Medulla oblongata (tissue), 1 donor: ENCODE results near the gene SEC16A.
A peak's percentile ranks its signal among the peaks of the same experiment; 100 is the strongest.

Experiments used
- DNase-seq: peaks from one replicate; pipeline ENCODE4 v3.0.0-alpha.2; 2015; ENCODE audit errors: extremely low spot score

SEC16A gene

DNA sequence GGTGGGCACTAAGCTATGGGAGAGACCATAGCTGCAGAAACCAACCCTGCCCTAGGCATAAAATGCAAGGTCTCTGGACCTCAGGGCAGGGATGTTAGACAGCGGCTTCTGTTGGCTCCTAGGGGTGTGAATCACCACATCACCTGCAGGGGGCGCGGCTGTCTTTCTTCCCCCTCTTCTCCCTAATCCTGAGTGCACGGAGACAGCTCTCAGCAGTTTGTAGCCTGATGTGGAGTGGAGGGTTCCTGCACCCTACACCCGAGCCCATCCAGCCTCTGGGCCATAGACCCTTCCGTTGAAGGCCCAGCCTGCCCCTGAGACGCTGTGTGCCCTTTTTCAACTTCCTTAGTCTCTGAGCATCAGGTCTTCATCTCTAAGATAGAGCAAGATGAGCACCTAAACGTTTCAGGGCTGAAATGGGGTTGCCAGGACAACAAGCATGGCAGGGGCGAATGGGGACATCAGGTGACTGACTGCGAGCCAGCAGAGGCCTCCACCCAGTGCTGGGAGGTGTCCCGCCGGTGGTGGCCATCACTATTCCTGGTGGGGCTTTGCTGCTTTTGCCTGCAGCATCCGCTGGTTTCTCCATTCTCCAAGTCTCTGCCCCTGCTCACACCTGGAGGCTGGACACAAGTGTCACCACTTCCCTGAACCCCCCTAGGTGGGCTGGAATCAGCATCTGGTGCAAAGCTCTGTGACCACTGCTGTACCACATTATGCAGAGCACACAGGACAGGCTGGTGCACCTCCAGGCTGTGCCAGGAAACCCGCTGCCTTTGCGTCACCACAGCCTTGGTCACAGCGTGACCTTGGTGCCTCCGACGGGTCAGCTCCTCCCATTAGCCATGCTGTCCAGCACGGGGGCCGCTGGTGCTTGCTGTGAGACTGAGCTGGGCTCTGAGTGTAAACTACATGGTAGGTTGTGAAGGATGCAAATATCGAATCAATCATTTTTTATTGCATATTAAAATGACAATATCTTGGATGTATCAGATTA lies 2.5 kb upstream of the SEC16A start:
- peak; percentile 90 for DNase-seq

DNA sequence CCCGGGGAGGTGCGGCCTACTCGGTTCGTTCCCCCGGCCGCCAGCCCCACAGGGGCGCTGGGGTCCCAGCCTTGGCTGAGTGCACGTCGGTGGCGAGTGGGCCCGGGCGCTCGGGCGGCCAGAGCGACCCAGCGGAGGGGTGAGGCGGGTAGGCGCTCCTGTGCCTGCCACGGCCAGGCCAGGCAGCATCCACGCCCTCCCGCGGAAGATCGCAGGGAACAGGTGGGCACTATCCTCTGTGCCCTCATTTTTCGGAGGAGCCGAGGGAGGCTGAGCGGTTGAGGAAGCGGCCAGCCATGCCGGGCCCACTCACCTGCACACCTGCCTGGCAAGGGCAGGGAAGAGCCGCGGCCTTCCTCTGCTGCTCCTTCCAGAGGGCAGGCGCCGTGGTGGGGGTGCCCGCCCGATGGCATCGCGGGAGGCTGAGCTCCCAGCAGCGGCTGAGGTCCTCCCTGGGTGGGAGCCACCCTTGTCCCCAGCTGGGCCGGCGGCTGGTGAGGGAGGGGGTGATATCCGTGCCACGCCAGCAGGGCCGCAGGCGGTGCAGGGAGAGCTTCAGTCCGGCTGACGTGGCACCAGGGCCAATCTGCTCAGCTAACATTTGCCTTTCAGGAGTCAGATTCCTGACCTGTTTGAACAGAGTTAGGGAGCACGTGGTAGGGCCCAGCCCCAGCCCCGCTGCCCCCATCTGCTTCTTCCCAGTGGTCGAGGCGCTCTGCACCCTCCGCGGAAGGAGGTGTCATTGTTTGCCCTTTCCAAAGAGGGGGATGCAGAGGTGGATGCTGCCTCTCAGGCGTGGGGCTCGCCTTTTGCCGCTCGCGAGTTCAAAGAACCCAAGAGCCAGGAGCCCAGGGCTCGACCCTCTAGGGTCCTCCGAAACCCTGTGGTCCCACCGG lies 1.6 kb upstream of the SEC16A start:
- no peak for DNase-seq

DNA sequence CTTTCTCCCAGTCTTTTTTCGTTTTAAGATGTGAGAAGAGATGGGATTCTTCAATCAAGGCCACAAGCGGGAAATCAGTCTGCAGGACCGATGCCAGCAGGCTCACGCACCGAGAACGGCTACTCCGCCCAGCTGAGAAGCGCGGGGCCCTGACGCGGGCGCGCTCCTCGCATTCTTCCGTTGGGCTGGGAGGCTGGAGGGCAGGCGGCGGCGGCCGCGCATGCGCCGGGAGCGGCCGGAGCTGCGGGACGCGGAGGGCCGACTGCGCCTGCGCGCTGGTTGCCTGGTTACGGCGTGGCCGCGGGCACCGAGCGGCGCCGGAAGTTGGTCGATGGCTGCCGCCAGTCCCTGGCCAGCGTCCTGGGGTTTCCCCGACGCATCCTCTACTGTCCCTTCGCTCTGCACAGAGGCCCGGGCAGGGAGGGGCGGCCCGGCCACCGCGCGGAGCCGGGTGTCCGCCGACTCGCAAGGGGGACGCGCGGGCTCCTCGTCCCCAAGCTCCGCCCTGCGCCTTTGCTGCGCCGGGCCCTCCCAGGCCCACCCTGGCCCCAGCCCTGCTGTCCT lies 831 bp upstream of the SEC16A start:
- peak; percentile 92 for DNase-seq

DNA sequence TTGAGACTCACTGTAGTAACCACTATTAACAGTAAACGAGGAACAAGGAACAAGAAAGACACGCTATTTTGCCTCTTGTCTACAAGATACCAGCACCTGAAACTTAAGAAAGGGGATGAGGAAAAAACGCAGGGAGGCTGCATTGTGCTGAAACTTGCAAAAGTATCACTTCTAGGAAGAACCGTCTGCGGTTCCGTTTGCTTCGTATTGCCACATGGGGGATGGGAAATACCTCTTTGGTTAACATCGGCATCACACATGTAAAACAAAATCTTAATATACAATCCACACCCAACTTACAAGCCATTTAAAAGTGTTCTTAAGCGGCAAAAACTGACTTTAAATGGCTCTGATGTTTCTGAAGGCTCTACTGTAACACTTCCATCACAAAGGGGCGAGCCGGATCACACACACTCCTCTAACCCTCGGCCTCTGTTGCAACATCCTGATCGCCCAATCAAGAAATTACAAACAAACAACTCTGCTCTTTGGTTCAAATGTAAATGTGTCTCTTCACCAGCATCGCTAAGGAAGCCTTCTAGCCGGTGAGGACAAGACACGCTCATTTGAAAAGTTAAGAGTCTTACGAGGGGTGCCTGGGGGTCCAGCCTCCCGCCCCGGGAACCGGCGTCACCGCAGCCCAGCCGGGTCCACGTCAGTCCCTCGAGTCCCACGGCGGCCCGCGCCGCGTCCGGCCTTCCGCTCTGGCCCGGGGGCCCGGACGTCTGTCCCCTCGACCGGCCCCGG lies 621 bp downstream of the SEC16A start:
- peak; percentile 38 for DNase-seq

DNA sequence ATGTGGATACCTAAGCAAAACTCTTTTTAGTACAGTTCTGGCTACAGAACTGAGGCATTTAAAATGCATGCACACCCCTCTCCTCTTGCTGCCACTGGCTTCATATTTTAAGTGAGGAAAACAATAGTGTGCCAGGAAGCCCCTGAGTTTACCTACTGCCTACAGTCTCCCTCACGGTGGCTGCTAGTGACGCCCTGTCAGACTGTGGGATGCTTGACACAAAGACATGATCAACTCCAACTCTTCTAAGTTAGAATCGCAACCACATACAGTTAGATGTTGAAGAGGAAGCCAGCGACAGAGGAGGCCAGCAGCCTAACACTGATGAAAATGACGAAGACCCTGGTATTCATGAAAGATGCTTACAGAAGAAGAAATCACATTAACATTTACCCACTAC lies 1.3 kb downstream of the SEC16A start:
- no peak for DNase-seq

DNA sequence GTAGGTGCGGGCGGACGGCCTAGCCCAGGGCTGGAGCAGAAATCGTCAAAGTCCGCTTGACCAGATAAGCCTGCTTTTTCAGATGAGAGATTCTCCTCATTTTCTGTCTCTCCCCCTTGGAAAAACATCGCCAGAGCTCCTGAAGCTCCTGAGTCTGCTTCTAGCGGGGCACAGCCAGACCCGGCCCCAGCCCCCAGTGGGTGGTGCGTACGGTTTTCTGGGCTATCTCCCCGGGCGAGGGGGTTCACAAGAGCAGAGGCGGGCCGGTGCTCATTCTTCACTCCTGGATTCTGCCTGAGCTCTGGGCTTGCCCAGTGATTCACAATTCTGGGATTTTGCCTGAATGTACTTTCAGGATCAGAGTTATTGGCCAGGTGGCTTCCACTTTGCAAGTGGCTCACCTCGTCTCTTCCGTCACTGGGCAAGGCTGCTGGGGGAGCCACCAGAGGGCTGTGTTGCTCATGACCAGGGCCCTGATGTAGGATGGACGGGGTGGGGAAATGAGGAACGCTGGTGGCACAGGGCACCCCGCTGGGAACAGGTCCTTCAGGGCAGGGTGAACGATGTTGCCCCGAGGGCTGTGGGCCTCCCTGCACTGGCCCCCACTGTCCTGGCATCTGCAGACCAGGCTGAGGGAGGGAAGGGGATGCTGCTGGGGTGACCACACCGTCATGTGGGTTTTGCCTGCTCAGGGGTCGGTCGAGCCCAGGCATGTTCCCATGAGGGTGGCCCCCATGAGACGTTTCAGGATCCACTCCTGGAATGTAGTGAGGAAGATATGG lies 6.3 kb downstream of the SEC16A start:
- no peak for DNase-seq

DNA sequence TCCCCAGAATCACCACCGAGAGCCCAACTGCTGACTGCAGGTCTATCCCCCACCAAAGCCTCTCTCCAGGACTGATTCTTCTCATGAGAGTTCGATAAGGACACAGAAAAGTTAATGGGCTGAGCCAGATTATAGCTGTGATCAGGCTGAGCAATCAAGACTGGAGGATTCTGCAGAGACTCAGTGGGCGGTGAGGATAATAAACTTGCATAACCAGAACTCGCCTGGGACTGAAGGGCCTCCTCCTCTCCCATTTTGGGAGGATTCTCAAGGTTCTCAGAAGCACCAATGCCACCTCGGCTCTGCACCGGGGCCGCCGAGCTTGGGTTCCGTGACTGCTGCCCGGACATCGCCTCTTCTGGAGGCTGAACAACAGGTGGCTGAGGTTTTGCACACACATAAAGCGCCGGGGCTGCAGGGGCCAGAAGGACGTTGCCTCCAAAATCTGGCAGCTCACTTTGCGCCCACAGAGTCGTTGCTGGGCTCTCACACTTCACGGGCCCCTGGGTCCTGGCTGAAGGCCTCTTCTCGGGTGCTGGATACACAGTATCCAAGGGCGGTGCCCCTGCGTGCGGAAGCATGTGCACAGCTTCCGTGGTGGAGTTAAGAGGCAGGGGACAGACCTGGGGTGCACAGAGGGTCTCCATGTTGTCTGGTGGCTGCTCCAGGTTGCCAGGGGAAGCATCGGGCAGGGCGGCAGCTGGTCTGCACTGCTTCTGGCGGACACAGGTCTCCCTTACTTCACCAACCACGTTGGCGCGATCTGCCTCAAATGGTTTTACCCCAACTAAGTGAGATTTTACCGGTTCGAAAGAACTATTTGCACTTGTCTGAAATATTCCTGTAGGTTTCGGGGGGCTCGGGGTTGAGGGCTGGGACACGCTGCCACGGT lies 7.6 kb downstream of the SEC16A start:
- no peak for DNase-seq

DNA sequence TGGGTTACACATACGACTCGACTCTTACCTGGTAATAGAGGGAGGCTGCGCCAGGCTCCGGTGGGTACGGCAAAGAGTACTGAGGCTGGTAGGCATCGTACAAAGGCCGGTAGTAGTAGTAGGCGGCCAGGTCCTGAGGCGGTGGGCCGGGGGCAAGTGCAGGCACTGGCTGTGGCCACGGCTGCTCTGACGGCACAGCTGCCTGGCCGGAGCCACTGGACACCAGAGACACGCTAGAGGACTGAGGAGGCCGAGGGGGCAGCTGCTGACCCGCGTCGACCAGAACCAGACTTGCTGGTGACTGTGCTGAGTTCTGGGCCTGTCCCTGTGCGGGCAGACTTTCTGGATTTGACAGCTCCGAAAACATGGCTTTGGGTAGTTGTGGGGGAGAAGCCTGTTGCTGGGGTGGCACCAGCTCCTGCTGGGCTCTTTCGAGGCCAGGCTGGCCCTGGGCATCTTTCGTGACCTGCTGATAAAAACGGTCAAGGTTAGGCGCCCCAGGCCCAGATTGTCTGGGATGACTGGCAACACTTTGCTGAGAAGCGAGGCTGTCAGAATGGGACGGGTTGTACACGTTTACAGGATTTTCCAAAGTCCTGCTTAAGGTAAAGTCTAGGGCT lies 8.7 kb downstream of the SEC16A start:
- no peak for DNase-seq

DNA sequence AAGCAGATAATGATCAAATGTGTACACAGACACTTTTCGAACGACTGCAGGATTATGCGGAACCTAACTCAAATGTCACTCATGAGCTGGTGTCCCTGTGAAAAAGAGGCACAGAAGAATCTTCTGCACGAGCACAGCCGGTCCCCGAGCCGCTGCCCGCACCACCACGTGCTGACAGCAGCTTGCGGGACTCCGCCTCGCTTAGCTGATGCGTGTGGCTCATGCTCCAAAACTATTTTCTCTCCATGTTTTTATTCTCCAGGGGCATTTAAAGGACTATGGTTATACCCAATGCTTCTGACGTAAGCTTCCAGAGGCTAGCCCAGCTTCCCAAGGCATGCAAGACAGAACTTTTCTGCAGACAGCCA lies 9.5 kb downstream of the SEC16A start:
- DNase-seq, result no peak

DNA sequence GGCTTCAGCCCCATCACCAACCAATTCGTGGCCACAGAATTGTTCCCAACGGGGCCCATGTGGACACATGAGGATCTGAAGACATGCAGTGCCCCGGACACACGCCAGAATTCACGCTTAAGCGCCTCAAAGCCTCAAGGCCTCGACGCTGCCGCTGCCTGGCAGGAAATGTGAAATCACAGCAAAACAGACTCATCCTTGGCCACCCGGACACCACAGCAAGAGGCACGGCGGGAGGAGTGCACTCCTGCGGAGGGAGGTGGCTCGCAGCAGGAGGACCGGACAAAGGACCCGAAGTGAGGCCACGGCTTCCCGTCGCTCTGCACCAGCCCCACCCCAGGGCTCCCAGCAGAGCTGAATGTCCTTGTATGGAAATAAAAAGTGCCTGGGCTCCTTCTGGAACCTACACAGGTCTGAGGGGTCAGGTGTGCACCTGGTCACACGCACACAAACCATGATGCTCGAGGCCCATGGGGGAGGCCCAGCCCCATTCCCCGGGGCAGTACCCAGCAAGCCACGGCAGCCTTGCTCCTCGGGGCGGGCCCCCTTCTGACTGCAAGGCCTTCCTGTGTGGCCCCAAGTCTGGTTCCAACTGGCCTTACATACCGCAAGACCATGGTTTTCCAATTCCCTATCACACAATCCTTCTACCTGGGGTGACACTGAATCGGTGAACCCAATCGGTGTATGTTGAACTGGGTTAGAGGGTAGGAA lies 10.0 kb downstream of the SEC16A start:
- DNase-seq, result no peak

DNA sequence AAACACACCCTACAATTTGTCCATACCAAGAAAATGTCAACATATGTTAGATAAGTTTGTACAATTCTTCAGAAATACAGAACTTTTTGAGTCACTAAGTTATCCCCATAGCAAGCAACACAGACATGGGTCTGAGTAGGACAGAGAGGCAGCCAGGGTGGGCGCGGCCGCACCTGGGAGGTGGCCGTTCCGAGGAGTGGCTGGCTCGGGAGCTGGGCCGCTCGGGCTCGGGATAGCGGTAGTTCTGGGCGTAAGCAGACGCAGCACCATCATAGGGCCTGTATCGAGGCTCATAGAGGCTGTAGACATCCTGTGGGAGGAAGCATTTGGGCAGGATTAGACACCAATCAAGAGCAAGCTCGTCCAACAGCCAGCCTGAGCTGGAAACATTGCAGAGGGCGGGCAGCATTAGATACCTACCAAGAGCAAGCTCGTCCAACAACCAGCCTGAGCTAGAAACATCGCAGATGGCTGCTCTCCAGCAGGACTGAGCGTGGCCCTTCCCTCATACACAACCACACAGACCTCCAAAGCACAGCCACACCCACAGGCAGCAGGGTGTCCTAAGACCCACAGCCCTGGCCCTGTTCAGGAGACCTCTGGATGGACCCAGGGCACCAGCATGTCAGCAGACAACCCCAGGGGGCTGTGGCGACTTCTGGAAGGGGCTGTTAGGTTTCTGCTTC lies 10.9 kb downstream of the SEC16A start:
- DNase-seq, result no peak

DNA sequence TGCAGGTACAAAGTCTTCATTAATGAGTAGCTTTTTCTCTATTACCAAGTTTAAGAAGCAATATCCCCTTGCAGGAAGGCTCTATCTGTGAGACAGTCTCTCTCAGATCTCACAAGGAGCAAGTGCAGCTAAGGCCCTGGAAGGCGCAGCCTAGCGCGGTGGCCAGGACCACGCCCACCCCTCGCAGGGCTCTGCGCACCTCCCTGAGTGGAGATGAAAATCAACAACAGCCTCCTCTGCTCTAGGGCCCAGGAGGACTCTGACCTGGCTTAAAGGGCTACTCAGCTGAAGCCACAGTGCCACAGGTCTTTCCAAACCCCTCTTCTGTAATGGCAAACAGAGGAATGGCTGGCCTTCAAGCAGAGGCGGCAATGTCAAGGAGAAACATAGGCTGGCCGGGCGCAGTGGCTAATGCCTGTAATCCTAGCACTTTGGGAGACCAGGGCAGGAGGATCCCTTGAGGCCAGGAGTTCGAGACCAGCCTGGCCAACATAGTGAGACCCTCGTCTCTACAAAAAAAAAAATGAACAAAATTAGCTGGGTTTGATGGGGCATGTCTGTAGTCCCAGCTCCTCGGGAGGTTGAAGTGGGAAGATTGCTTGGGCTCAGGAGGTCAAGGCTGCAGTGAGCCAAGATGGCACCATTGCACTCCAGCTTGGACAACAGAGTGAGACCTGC lies 11.9 kb downstream of the SEC16A start:
- no peak for DNase-seq

DNA sequence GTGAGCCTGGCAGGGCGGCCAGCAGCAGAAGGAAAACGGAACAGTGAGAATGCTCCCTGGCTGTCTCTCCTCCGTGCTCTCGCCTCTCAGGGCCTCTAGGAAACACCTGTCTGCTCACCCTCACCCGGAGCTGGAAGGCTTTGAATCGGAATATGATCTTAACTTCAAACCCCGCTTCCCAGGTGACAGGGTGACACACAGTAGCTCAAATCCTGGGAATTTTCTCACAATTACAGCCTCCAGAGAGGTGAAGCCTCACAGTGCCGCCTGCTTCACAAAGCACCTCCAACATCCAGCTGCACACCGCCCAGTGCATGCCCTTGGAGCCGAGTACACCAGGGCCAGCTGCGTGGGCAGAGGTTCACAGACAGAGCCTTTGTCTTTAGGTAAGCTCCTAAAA lies 12.5 kb downstream of the SEC16A start:
- no peak for DNase-seq

DNA sequence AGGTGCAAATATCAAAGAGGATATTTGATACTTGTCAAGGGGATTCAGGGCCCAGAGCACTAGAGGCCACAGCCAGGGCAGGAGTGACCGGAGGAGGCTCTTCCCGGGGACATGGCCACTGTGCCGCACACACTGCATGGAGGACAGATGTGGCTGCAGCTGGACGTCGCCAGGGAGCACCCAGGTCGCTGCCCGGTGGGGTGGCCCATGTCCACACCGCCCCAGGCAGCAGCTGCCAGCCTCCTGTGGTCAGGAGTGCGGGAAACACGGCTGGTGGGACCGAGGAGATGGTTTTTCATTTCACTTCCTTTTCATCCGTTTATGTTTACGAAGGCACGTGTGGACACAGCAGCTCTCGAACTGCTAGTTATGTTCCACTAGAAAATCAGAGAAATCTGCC lies 15.1 kb downstream of the SEC16A start:
- no peak for DNase-seq

DNA sequence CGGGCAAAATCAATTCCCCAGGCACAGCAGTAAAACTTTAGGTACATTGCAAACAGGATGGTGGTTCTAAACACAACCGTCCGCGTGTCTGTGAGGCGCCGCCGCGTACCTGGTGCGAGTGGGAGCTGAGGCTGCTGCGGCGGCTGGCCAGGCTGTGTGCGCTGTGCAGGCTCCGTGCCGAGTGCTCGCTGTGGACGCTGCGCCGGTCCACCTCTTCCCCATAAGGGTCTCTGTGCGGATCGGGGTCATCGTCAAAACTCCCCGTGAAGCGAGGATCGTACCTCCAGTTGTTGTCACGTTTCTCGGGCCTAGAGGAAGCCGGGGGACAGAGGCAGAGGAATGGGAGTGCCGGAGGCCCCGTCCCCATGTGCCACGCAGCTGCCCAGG lies 16.7 kb downstream of the SEC16A start:
- no peak for DNase-seq

DNA sequence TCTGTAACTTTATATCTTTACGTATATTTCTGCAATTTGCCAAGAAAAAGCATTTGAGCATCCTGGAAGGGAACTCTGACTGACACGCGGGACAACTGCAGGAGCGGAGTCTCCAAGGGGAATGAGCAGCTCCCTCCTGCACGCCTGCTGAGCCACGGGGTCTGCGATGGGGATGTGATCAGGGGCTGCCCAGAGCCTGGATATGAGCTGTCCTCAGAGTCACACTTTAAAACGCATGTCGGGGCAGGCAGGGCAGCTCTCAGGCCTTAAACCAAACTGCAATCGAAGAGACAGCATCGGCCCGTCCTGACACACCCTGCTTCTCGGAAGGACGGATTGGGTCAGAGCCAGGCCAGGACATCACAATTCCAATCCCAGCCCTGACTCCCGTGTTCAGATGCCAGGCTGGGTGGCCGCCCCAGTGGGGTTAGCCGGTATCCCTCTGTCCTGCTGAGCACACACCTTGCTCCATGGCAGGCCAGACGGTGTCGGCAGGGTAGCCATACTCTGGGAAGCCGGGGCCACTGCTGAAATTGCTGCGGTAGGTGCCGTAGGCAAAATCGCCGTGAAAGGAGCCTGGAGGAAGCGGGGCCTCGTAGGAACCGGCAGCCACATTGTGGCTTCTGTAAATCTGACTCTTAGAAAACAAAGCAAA lies 17.2 kb downstream of the SEC16A start:
- no peak for DNase-seq

DNA sequence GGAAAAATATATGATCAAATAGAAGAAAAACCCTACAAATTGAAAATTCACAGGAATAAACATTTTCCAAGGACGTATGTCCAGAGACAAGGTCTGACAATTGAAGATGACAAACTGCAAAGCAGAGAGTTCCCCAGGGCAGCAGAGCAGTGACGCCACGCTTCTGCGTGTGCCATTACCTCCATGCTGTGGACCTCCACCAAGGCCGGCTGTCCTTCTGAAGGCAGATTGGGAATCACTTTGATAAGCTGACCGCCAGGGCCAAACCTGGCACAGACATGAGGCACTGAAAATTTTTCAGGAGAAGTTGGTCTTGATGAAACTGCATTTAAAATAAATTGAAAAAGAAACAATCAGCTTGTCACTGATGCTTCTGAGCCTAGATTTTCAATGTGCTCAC lies 18.6 kb downstream of the SEC16A start:
- no peak for DNase-seq
